H1 (cell line): ENCODE results near the gene DDX4. TPM values are rescaled to one million over a fixed set of nuclear protein-coding genes. Genes with fewer than 3 reads are reported as not detected.

Experiments
- CTCF ChIA-PET: fragments of 300-600 bp; sonication (Branson Sonifier 250); formaldehyde crosslinking; loops from one replicate; lab custom pipeline; 2021; ENCODE audit not compliant: partially characterized antibody; lab: Charles Lee
- POLR2A ChIA-PET: fragments of 300-600 bp; sonication (Branson Sonifier 250); formaldehyde crosslinking; loops from one replicate; lab custom pipeline; 2021; ENCODE audit warnings: inconsistent platforms; ENCODE audit not compliant: partially characterized antibody; lab: Charles Lee
- DNase-seq, 2 experiments: peaks; one replicate each; pipeline versions ENCODE4 v3.0.0 to v3.0.0-alpha.2; 2010 to 2022; ENCODE audit warnings: low spot score in 2 of 2, low read depth in 1 of 2, mixed read lengths in 1 of 2
- FAIRE-seq: peaks from 2 replicates; lab custom pipeline; 2011; peaks lifted over from hg19 to GRCh38; lab: Jason Lieb, UNC
- H2AFZ ChIP-seq: 2 replicates; pipeline ENCODE4 v1.8.1; 2012; ENCODE audit warnings: low read length, inconsistent platforms
- H2AK5ac ChIP-seq: 2 replicates; pipeline ENCODE4 v1.6.1; 2013; ENCODE audit warnings: low read depth, low read length
- H2BK120ac ChIP-seq: replicated peaks from 2 replicates; pipeline ENCODE3; 2013; ENCODE audit warnings: low read depth, low read length, inconsistent platforms
- H2BK12ac ChIP-seq: 2 replicates; pipeline ENCODE4 v1.6.1; 2013; ENCODE audit warnings: low read depth, low read length
- H2BK15ac ChIP-seq: 2 replicates; pipeline ENCODE4 v1.6.1; 2013; ENCODE audit warnings: low read length
- H2BK20ac ChIP-seq: 2 replicates; pipeline ENCODE4 v1.6.1; 2013; ENCODE audit warnings: low read length
- H2BK5ac ChIP-seq: 2 replicates; pipeline ENCODE4 v1.6.1; 2013; ENCODE audit warnings: low read depth, low read length
- H3K14ac ChIP-seq: 2 replicates; pipeline ENCODE4 v1.6.1; 2013; ENCODE audit warnings: inconsistent platforms; ENCODE audit not compliant: insufficient read length
- H3K18ac ChIP-seq: 2 replicates; pipeline ENCODE4 v1.6.1; 2013; ENCODE audit warnings: low read length; ENCODE audit errors: extremely low read depth
- H3K23ac ChIP-seq: 2 replicates; pipeline ENCODE4 v1.6.1; 2013; ENCODE audit warnings: inconsistent platforms; ENCODE audit not compliant: insufficient read length
- H3K23me2 ChIP-seq: 2 replicates; pipeline ENCODE4 v1.6.1; 2013; ENCODE audit warnings: low read depth, low read length
- H3K27ac ChIP-seq: 2 replicates; pipeline ENCODE4 v1.6.1; 2011; ENCODE audit warnings: low read depth, low read length, inconsistent platforms
- H3K27me3 ChIP-seq, 4 experiments: replicated peaks in 1 of 4; 1 replicate in 1 of 4; 2 replicates in 3 of 4; pipeline versions ENCODE4 v1.6.1 to v1.8.1; 2011 to 2013; ENCODE audit warnings: low read length in 3 of 4, mild to moderate bottlenecking in 3 of 4, inconsistent platforms in 2 of 4, mixed read lengths in 2 of 4, moderate library complexity in 1 of 4; ENCODE audit not compliant: control insufficient read depth in 3 of 4, insufficient read depth in 3 of 4; ENCODE audit errors: extremely low read depth in 1 of 4
- H3K36me3 ChIP-seq, 4 experiments: 2 replicates each; pipeline versions ENCODE4 v1.6.1 to v1.8.1; 2011 to 2013; ENCODE audit warnings: mild to moderate bottlenecking in 4 of 4, low read length in 3 of 4, moderate library complexity in 2 of 4, control low read depth in 1 of 4, inconsistent platforms in 1 of 4; ENCODE audit not compliant: insufficient read depth in 4 of 4, control insufficient read depth in 2 of 4
- H3K4ac ChIP-seq: replicated peaks from 2 replicates; pipeline ENCODE3; 2013; ENCODE audit warnings: low read length, low read depth, mixed read lengths, inconsistent platforms; ENCODE audit not compliant: insufficient read length
- H3K4me1 ChIP-seq, 4 experiments: replicated peaks in 1 of 4; 1 replicate in 1 of 4; 2 replicates in 3 of 4; pipeline versions ENCODE4 v1.6.1 to v1.8.1; 2011 to 2013; ENCODE audit warnings: low read length in 3 of 4, inconsistent platforms in 2 of 4, mixed read lengths in 1 of 4; ENCODE audit not compliant: insufficient read depth in 4 of 4, control insufficient read depth in 3 of 4
- H3K4me2 ChIP-seq, 2 experiments: 2 replicates each; pipeline versions ENCODE4 v1.6.1 to v1.8.1; 2011 to 2013; ENCODE audit warnings: low read depth in 2 of 2, low read length in 2 of 2, control low read depth in 1 of 2, inconsistent platforms in 1 of 2, mild to moderate bottlenecking in 1 of 2; ENCODE audit not compliant: insufficient read depth in 1 of 2
- H3K4me3 ChIP-seq, 4 experiments: fragments of 200-600, 300-600 bp in 1 of 4; sonication (generic), shearing (Covaris generic), sonication (Bioruptor Twin) in 1 of 4; 2 replicates each; pipeline versions ENCODE4 v1.5.1 to v1.8.1; 2011 to 2016; ENCODE audit warnings: low read length in 4 of 4, low read depth in 3 of 4, control low read depth in 2 of 4, inconsistent platforms in 2 of 4, mild to moderate bottlenecking in 2 of 4, mixed read lengths in 1 of 4, moderate library complexity in 1 of 4; ENCODE audit not compliant: insufficient read depth in 2 of 4; ENCODE audit errors: extremely low read depth in 1 of 4
- H3K56ac ChIP-seq: replicated peaks from 2 replicates; pipeline ENCODE3; 2013; ENCODE audit warnings: low read depth, mild to moderate bottlenecking, mixed read lengths, low read length, inconsistent platforms; ENCODE audit not compliant: insufficient read length
- H3K79me1 ChIP-seq: 2 replicates; pipeline ENCODE4 v1.6.1; 2013; ENCODE audit warnings: low read depth, low read length, control low read depth
- H3K79me2 ChIP-seq, 2 experiments: 2 replicates each; pipeline versions ENCODE4 v1.6.1 to v1.8.1; 2012 to 2013; ENCODE audit warnings: low read length in 2 of 2, mild to moderate bottlenecking in 2 of 2, inconsistent platforms in 1 of 2; ENCODE audit not compliant: insufficient read depth in 2 of 2, control insufficient read depth in 1 of 2
- H3K9ac ChIP-seq, 4 experiments: replicated peaks in 1 of 4; 1 replicate in 1 of 4; 2 replicates in 3 of 4; pipeline versions ENCODE4 v1.6.1 to v1.8.1; 2011 to 2013; ENCODE audit warnings: low read depth in 3 of 4, low read length in 3 of 4, control low read depth in 2 of 4, mild to moderate bottlenecking in 2 of 4, moderate library complexity in 2 of 4, inconsistent platforms in 1 of 4; ENCODE audit errors: extremely low read depth in 1 of 4
- H3K9me3 ChIP-seq, 2 experiments: 2 replicates each; pipeline versions ENCODE4 v1.6.1 to v1.8.1; 2012 to 2013; ENCODE audit warnings: mild to moderate bottlenecking in 2 of 2, moderate library complexity in 2 of 2, control low read depth in 1 of 2, inconsistent platforms in 1 of 2, low read depth in 1 of 2, low read length in 1 of 2, mixed read lengths in 1 of 2; ENCODE audit not compliant: insufficient read depth in 2 of 2
- H4K20me1 ChIP-seq, 2 experiments: replicated peaks in 1 of 2; 2 replicates each; pipeline versions ENCODE3 to v1.8.1; 2011 to 2013; ENCODE audit warnings: inconsistent platforms in 2 of 2, low read length in 2 of 2, mild to moderate bottlenecking in 1 of 2; ENCODE audit not compliant: insufficient read depth in 2 of 2, control insufficient read depth in 1 of 2
- H4K5ac ChIP-seq: 2 replicates; pipeline ENCODE4 v1.6.1; 2013; ENCODE audit warnings: low read length, low read depth, mixed read lengths, inconsistent platforms; ENCODE audit not compliant: insufficient read length
- H4K8ac ChIP-seq: 2 replicates; pipeline ENCODE4 v1.8.0; 2013; ENCODE audit warnings: mild to moderate bottlenecking, moderate library complexity, low read length, inconsistent platforms; ENCODE audit not compliant: insufficient read depth; ENCODE audit errors: extremely low read depth
- H4K91ac ChIP-seq: replicated peaks from 2 replicates; pipeline ENCODE3; 2013; ENCODE audit warnings: low read length, mixed read lengths, inconsistent platforms; ENCODE audit not compliant: insufficient read length
- ASH2L ChIP-seq: fragments of 200-600, 300-600 bp; sonication (generic); IDR thresholded peaks from one replicate; pipeline ENCODE4 v1.7.1; 2017; ENCODE audit warnings: low read length
- BACH1 ChIP-seq: IDR thresholded peaks from 2 replicates; pipeline ENCODE4 v1.6.1; 2012; ENCODE audit warnings: low read length, improper control_type of control experiment
- HDAC6 ChIP-seq: IDR thresholded peaks from one replicate; pipeline ENCODE4 v1.7.1; 2012; ENCODE audit warnings: low read depth, mild to moderate bottlenecking, inconsistent platforms, low read length, moderate library complexity
- KDM4A ChIP-seq: IDR thresholded peaks from one replicate; pipeline ENCODE4 v1.7.1; 2012; ENCODE audit warnings: low read depth, mild to moderate bottlenecking, moderate library complexity, low read length, inconsistent platforms; ENCODE audit not compliant: severe bottlenecking
- KDM5A ChIP-seq: fragments of 200-600 bp; IDR thresholded peaks from 2 replicates; pipeline ENCODE4 v1.7.1; 2012; ENCODE audit warnings: mild to moderate bottlenecking, low read length, inconsistent platforms, mixed read lengths
- PHF8 ChIP-seq: fragments of 200-600 bp; sonication (generic); conservative IDR thresholded peaks from 2 replicates; pipeline ENCODE4 v1.7.1; 2012; ENCODE audit warnings: low read depth, mild to moderate bottlenecking, inconsistent platforms, low read length, moderate library complexity
- TAF1 ChIP-seq: IDR thresholded peaks from 2 replicates; pipeline ENCODE4 v1.6.1; 2011; ENCODE audit warnings: mild to moderate bottlenecking, low read depth, low read length
- TBP ChIP-seq: IDR thresholded peaks from 2 replicates; pipeline ENCODE4 v1.6.1; 2011; ENCODE audit warnings: low read depth, low read length, improper control_type of control experiment
- WGBS, 2 experiments: shearing (Covaris generic) in 1 of 2; methylation state at CpG; one replicate each; pipeline versions ENCODE4 v1.1.6 to v1.1.7; 2013 to 2015; ENCODE audit warnings: low lambda C conversion rate in 2 of 2, mixed read lengths in 2 of 2, inconsistent platforms in 1 of 2, low coverage in 1 of 2, missing lambda C conversion rate in 1 of 2; ENCODE audit not compliant: insufficient replicate concordance in 2 of 2, insufficient coverage in 1 of 2, insufficient read length in 1 of 2; ENCODE audit errors: extremely low coverage in 1 of 2, missing lambda C conversion rate in 1 of 2; 5-methylcytosine and 5-hydroxymethylcytosine counted together
- polyA plus RNA-seq, 7 experiments: library from polyadenylated mRNA; depleted of rRNA in 3 of 7; stranded (reverse) in 5 of 7; unstranded in 2 of 7; fragments of >200 nt in 5 of 7; fragments of 200-250 nt in 2 of 7; gene quantifications; 1 replicate in 5 of 7; 2 replicates in 1 of 7; 4 replicates in 1 of 7; pipeline versions ENCODE4 v1.2.1 to v1.2.3, GENCODE V29; 2011 to 2013; ENCODE audit warnings: missing spikeins in 2 of 7, mixed read lengths in 2 of 7
- total RNA-seq: library from RNA; stranded (reverse); fragmentation: NEBNext Ultra II Directional; extraction: Animal tissue kit (Norgen Biotek cat#: 25700); gene quantifications from 2 replicates; pipeline ENCODE4 v1.2.1, GENCODE V29; 2021
- TF ChIP-seq, protein P1 (sequence below): IDR thresholded peaks from 2 replicates; pipeline ENCODE4 v1.6.1; 2012; ENCODE audit warnings: inconsistent platforms
- TF ChIP-seq, protein P2 (sequence below): IDR thresholded peaks from 2 replicates; pipeline ENCODE4 v1.6.1; 2012; ENCODE audit warnings: inconsistent platforms

Gene DDX4
- total and polyA plus RNA-seq, 2 of the 8 experiments (the other 6 are each of a cell fraction or from before 2014, with no cell fraction given): 0.15 TPM; not detected in 1

DNA sequence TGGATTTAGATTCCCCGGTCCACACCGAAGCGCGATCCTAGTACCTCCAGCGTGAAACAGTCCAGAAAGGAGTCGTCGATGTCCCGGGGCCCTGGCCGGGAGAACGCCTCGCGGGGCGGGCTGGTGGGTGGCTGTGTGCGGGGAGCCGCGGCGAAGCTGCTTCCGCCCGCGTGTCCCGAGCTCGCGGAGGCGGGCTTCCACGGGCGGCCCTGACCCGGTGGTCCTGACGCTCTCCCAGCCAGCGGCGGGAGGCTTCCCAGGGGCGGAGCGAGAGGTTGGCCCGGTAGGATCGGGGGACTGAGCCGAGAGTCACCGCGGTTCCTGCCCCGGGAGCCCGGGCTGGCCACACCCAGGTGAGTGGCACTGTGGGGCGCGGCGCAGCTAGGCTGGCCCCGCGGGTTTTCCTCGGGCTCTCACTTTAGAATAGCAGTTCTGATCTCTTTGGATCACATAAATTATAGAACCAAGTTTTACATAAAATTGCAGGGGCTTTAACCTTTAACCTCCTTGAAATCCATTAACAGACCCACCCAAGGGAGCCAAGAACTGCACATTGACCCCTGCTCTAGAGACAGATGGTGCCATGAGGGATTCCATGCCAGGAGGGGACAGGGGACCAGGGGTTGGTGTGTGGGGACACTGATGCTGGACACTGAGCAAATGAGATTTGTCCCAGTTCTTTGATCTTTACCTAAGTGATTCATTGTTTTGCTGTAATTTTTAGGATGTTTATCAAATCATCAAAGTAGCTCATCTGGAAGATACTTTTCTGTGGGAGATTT, 84.1 kb downstream of the DDX4 start:
- H2BK120ac ChIP-seq: no peak overlapping the region
- peaks cover 0 to 2% (median 0%) of the 10 kb centered on the region in 4 experiments; a peak in 1 of 7 replicates for H3K27me3 ChIP-seq
- H4K5ac ChIP-seq: no peak overlapping the region
- peak overlapping the region in 1 of 4 experiments; percentile 6; a peak in 2 of 7 replicates for H3K9ac ChIP-seq
- no peak overlapping the region for H2BK15ac ChIP-seq
- H3K4me1 ChIP-seq: peaks cover 0 to 4% (median 0%) of the 10 kb centered on the region in 4 experiments; a peak in 1 of 7 replicates
- POLR2A ChIA-PET: no interaction called here
- no peak overlapping the region for H2BK12ac ChIP-seq
- no peak overlapping the region for H2BK5ac ChIP-seq
- H3K23me2 ChIP-seq: peaks cover 4% of the 10 kb centered on the region; the same call in 1 of the 2 replicates
- peak overlapping the region; percentile 48 to 64 for H3K4me2 ChIP-seq
- no peak overlapping the region for H3K14ac ChIP-seq
- no peak overlapping the region for H4K91ac ChIP-seq
- H2BK20ac ChIP-seq: no peak overlapping the region
- TF ChIP-seq KDM4A: peak; percentile 87
- TF ChIP-seq, protein P1, sequence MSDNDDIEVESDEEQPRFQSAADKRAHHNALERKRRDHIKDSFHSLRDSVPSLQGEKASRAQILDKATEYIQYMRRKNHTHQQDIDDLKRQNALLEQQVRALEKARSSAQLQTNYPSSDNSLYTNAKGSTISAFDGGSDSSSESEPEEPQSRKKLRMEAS: no peak; the same call in 1 of the 2 replicates
- TF ChIP-seq TBP: peak; percentile 35; the same call in 1 of the 2 replicates
- TF ChIP-seq TAF1: 0 out of 2 replicates have a peak, but pooled peaks have one; percentile 37
- TF ChIP-seq HDAC6: no peak
- TF ChIP-seq, protein P2, sequence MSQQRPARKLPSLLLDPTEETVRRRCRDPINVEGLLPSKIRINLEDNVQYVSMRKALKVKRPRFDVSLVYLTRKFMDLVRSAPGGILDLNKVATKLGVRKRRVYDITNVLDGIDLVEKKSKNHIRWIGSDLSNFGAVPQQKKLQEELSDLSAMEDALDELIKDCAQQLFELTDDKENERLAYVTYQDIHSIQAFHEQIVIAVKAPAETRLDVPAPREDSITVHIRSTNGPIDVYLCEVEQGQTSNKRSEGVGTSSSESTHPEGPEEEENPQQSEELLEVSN: peak; percentile 21; the same call in 1 of the 2 replicates
- 0 out of 2 replicates have a peak, but pooled peaks have one; percentile 18 for TF ChIP-seq PHF8
- TF ChIP-seq ASH2L: peak; percentile 42
- TF ChIP-seq BACH1: no peak
- TF ChIP-seq KDM5A: no peak
- TF ChIP-seq, all 59 proteins: peak for 6
- Histone ChIP-seq H2AFZ (peak overlapping the region; percentile 42), H4K20me1 (no peaks in the 10 kb centered on the region), H3K18ac (no peak overlapping the region), H3K56ac (no peak overlapping the region), H3K27ac (no peak overlapping the region), H3K79me2 (no peaks in the 10 kb centered on the region), H3K23ac (no peak overlapping the region), H3K79me1 (no peaks in the 10 kb centered on the region), H3K4me3 (peak overlapping the region; percentile 16 to 59 (median 37)), H2AK5ac (no peak overlapping the region), H3K4ac (no peak overlapping the region), H3K36me3 (no peaks in the 10 kb centered on the region), H4K8ac (peak overlapping the region; percentile 48; the same call in 1 of the 2 replicates), H3K9me3 (no peaks in the 10 kb centered on the region)
- CTCF ChIA-PET: no interaction called here
- DNase-seq (peak in 1 of 2 experiments; percentile 52), FAIRE-seq (no peak)
- WGBS, 2 experiments: 53% methylated on average over 32 of the region's 45 CpGs; no CpG with 5 or more reads in 1 of the 2 experiments
